Fibroblast of skin of scalp (primary cell): ENCODE results near the gene GRK5.

Experiments used
- DNase-seq: peaks from one replicate; pipeline ENCODE4 v3.0.0-alpha.2; 2013

The GRK5 gene

DNA sequence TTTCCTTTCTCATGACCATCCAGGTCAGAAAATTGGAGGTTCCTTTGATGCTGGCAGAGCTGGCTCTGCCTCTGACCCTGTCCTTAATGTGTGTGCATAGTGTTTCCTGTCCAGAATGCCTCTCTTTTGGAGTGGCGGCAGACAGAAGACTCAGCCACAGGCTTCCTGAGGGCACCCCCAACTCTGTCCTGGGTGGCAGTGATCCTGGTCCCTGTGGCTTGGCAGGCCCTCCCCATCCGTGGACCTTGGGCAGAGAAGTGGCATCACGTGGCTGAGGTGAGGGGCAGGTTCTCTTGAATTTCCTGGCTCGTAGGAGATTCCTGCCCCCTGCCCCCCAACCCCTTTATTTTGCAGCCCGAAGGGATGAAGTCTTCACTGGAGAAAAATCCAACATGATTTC lies 202.0 kb downstream of the GRK5 start:
- DNase-seq = no peak

DNA sequence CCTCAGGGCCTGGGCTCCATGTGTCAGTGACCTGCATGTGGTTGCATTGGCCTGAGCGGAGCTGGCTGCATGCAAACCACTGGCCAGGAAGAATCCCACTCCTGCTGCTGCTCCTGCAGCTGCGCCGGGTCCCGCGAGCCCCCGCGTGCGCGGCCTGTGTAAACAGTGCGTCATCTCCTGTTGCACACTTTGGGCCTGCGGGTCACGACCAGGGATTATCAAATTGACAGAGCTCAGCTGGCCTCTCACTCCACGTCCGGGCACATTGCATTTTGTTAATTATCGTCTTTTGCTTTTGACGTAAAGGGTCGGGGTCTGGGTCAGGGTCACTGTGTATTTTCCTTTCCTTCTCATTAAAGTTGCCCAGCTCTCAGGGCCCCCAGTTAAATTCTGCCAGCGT lies 202.5 kb downstream of the GRK5 start:
- DNase-seq = no peak

DNA sequence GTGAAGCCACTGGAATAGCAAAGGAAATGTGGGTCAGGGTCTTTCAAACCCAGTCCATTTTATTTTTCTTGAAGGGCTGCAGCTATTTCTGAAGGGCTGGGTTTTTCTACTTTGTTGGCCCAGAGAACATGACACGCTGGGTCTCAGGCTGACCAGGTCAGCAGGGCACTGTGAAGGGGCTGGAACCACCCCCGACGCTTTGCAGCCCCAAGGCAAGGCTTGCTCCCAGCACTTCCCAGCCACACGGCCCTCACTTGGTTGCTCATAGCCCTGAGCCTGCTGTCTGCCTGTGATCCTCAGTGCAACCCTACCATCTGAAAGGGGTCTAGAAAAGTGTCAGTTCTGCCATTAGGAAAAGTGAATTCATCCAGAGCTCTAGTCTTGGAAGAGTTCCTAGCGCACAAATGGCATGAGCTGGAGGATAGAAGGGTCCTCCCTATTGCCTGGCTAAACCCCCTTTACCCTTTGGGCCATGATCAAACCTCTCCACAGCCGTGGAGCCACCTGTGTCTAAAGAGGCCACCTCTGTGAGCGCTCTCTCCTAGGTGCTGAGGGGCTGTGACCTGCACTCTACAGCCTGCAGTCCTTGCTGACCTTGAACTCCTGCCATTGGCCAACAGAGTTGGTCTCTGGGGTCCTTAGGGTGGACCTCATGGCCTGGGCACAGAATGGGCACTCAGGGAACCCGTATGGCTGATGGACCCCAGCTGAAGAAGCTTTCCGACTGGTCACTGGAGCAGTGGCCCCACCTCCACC lies 203.2 kb downstream of the GRK5 start:
- no peak for DNase-seq

DNA sequence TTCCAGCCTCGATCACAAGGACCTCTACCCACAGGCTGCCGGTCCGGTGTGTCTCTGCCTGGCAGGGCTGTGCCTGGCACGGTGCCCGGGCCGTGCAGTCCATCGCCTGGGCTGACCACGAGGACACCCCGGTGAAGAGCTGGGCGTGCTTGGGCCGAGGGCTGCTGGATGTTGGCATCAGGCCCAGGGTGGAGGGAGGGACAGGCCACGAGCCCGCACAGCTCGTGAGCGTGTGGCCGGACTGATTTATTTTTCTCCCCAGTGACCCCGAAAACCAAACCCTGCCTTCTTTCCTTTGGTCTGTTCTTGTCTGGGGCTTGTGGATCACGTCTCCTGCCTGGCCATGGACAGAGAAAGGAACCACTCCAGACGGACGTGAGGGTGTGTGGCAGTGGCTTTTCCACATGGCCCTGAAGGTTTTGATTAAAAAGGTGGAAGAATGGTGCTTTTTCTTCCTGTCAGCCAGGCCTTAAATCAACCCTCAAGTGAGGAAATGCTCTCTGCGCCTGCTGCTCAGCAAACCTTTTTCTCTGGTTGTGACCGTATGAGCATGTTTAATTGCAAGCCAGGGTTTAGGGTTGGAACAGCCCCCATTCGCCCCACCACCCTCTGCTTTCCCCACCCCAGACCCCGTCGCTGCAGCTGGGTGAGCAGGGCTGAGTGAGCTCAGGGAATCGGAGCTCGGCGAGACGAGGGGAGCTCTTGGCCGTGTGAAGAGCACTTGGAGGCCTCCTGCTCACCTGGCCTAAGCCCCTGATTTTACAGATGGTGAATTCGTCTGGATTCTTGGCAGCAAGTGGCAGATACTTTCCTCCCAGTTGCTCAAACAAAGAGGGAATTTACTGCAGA lies 205.1 kb downstream of the GRK5 start:
- peak; percentile 20 for DNase-seq

DNA sequence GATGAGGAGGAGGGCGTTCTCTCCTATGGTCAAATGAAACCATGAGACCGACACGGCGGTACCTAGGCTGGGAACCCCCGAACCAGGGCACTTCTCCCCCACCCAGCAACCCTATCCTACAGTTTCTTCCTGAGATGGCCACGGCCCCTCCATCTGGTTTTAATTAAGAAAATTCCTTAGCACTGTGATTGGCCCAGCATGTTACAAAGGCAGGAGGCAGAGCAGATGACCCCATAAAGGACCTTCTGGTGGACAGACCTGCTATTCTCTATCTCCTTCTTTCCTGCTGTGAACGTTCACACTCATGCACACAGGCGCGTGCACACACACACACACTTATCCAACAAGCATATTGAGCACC lies 205.7 kb downstream of the GRK5 start:
- peak; percentile 62 for DNase-seq

DNA sequence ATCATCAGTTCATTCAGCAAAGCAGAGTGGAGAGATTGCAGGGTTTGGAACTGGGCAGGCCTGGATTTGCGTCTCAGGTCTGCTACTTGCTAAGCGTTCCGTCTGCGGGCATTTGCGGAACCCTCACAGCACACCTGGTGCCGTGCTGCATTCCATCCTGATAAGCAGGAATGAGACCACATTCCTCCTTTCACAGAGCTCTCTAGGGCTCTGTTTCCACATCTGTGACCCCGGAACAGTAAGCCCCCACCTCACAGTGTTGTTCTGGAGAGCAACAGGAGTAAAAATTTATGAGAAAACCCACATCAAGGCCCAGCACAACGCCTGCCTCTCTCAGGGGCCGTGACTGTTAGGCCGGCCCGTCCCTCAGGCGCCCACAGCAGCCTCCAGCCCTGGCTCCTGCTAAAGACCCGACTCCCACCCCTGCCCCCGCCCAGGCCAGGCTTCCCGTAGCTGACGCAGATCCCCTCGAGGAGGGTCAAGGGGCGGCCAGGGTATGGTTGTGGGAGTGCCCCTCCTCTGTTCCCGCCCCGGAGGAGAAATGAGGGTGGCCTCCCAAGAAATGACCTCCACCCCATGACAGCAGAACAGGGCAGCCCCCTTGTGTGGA lies 206.2 kb downstream of the GRK5 start:
- DNase-seq = no peak

DNA sequence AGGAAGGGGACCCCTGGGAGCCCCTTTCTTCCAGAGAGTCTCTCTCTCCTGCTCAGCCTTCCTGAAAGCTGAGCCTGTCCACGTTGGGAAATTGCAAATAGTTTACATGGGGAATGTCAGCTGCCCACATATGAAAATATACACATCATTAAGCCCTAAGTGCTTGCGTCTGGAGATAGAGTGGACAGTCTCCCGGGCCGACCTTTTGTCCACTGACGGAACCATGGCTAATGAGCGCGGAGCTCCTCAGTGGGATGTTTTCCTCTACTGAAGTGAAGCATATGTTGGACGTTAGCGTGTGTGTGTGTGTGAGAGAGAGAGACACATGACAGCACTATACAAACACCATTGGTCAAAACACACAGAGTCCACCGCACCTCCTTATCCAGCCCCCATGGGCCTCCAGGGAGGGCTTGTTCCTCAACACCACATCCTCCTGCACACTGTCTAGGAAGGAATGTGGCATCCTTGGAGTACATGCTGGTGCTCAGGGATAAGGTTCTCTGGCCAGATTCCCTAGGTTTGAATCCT lies 206.8 kb downstream of the GRK5 start:
- DNase-seq = peak; percentile 79

DNA sequence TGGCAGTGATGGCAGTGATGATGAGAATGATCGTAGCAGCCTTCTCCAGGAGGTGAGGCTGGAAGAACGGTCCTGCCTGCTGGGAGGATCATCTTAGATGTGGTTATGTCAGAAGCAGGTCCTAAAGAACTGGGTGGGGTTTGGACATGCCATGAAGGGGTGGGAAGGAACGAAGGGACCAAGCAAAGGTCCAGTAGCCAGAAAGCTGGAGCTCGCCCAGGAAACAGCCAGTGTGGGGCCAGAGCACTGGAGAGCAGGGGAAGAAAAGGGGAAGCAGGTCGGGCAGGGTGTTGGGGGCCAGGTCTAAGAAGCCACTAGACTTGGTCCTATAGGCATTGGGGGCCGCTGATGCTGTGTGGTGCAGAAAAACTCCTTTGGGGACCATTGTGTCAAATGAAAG lies 207.8 kb downstream of the GRK5 start:
- no peak for DNase-seq

DNA sequence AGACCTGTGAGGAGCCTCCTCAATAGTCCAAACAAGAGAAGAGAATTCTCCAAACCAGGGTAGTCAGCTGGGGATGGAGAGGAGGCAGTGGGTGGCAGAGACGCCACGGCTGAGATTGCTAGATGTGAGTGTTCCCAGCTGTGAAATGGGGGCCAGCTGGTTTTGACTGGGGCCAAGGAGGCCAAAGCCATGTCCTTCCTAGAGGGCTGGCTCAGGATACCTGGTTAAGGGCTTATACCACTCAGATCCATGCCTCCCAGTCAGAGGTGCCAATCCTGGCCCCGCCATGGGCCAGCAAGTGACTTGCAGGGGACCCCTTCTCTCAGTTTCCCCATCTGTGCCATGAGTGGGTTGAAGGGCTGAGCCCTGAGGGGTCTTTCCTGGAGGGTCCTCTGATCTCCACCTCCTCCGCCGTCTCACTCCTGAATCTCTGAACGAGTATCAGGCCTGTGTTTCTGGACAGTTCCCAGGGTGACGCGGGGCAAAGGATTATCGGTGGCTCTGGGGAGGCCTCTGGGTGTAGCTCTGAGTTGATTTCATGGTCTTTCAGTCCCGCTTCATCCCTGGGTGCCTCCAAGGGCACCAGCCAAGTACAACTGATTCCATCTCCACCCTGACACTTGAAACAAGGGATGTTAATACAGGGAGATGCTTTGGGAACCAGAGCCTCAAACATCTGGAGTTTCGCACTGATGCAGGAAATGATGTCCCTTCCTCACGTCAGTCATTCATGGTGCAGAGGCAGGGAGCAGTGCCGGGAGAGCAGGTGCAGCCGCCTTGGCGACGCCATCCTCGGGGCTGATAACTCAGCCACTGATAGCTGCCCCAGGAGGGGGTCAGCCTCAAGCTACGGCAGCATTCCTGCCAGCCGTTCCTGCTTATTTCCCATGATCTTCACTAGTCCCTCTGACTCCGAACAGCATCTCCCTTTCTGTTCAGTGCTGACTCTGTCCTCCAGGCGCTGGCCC lies 208.4 kb downstream of the GRK5 start:
- no peak for DNase-seq

DNA sequence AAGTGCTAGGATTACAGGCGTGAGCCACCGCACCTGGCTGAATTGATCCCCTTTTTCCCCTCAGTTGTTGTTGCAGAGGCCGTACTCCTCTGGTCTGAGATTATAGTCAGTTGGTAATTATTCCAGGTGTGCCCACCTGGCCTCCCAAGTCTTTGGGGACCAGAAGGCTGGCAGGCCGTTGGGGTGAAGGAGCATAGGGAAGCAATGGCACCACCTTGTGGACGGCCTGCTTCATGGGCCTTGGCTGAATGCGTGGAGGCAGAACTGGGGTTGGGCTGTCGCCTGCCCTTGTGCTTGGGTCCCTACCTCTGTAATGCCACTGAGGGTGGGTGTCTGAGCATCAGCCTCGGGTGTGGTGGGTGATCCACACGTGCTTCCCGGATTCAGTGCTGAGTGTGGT lies 209.5 kb downstream of the GRK5 start:
- DNase-seq = peak; percentile 55

DNA sequence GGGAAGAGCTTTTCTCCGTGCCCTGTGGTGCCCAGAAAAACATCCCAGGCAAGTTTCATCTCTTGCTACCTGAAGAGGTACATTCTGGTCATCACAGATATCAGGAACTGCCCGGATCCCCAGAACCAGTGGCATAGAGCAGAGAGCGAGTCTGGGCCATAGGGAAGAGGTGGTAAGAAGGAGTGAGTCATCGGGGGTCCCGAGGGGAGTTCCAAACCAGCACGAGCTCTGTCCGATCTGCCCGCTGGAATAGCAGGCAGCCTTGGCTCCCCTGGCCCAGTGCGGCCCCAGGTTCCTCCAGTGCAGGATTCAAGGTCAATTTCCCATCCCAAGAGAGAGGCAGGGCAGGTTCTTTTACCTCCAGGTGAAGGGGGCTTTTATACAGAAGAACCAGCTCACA lies 210.5 kb downstream of the GRK5 start:
- no peak for DNase-seq

DNA sequence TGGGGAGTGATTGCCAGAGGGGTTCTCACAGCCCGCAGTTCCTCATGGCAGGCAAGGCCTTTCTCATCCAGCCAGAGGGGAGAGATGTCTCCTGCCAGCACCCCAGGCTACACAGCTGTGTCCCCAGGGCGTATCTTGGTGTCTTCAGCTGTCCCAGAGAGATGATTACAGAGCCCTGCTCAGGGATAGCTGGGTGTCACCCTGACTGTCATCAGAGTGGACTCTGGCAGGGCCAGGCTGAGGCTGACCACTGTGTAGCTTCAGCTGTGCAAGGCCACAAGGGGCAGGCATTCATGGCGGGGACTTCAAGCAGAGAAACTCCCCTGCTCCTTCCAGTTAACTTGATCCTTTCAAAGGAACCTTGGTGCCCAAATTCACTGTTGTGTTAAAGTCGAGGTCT lies 211.0 kb downstream of the GRK5 start:
- DNase-seq = no peak

DNA sequence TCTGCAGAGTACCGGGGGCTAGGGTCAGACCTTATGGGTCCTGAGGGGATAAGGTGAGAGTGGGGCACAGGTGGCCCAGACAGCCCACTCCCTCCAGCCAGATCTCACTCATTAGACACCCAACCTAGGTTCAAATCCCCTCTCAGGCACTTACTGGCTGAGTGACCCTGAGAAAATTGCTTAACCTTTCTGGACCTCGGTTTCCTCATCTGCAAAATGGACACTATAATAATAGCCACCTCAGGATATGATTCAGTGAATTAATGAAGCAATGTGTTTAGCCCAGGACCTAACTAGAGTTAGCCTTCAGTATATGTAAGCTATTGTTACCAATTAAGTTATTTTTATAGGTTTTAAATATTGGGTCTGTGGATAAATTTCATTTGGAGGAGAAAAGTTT lies 212.6 kb downstream of the GRK5 start:
- DNase-seq = no peak

DNA sequence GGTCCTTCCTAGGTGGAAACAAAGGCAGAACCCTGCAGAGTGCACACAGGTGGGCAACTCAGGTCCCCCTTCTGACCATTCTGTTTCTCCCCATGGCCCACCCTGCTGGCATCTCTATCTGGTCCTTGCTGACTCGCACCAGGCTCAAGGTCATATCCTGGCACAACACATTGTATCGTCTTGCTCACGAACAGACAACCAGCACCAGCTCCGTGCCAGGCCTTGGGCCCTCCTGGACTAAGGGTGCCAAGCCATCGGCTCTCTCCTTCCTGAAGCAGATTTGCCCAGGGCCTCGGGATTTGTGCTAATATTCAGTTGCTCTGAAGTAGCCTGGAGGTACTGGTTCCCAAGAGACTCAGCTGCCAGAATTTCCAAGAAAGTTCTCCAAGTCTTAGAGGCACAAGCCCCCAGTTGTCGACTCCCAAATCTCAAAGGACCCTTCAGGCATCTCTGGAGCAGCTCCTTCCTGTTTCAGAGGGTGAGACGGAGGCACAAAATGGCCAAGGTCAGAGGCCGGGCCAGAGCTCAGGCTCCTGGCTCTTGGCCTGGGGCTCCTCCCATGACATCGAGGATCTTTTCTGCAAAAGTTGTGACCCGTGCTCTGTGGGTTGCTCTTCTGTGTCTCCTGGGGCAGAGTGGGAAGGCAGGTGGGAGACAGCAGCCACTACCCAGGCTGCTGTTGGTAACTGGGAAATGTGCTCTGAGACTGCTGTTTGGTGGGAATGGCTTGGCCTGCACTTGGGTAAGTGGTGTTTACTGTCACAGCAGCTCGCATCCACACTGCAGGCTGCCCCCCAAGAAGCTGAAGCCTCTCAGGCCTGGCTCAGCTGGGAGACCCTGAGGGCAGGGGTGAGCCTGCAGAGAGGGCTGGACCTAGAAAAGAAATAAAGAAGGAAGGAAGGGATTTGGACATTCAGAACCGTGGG lies 213.8 kb downstream of the GRK5 start:
- DNase-seq = no peak

DNA sequence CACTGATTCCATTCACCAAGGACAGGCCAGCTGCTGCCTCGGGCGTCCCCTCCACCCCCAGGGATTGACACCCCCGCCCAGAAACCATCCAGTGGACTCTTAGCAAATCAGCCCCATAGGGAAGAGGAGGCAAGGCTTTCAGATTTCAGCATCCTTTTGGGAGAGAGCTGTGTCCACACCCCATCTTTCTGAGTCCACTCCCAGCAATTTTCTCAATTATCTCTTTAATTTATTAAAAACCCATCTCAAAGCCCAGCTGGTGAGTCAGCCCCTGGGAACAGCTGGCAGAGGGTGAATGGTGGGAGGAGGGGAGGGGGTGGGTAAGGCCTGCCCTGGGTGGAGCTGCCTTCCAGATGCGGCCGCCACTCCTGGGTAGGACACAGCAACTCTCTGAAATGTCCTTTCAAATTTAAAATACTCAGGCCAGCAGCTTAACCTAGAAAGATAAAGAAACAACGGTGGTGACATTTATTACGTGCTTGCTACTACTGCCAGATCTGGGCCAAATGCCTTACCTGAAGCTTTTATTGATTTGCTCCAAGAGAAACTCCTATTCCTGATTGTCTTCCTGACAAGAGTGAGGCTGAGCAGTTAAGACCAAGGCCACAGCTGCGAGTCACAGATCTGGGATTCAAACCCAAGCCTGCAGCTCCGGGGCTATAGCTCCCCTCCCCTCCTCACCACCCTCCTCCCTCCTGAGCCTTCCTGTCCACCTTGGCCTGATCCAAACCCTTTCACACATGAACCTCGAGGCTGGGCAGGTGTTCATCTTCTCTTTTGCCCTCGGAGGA lies 214.7 kb downstream of the GRK5 start:
- peak; percentile 41 for DNase-seq

DNA sequence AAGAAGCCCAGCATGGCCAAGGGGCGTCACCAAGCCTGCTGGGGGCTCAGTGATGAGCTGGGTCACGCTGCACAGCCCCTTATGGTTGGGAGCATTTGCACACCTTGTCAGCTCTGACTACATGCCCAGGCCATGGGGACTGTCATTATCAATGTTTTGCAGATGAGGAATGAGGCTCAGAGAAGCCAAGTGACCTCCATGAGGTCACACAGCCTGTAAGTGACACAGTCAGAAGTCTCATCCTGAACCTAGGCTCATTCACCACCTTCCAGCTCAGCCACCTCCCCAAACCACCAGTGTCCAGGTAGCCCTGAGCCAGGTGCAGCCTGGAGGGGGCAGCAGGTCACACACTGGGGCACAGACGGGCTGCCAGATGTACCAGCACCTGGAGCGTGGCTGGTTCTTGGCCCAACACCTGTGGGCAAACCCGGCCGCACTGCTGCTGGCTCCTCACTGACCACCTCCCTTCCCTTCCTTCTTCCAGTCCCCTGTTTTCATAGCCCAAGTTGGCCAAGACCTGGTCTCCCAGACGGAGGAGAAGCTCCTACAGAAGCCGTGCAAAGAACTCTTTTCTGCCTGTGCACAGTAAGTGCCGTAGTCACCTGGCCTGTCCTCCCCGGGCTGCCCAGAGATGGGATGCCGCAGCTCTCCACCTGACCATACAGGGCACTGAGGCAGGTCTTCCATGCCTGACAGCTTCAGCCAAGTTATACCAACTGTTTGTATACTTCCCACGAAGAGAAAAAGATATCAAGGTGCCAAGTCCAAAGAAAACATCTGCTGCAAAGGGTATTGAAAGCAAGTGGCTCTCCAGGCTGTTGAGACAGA lies 215.5 kb downstream of the GRK5 start:
- DNase-seq = no peak

DNA sequence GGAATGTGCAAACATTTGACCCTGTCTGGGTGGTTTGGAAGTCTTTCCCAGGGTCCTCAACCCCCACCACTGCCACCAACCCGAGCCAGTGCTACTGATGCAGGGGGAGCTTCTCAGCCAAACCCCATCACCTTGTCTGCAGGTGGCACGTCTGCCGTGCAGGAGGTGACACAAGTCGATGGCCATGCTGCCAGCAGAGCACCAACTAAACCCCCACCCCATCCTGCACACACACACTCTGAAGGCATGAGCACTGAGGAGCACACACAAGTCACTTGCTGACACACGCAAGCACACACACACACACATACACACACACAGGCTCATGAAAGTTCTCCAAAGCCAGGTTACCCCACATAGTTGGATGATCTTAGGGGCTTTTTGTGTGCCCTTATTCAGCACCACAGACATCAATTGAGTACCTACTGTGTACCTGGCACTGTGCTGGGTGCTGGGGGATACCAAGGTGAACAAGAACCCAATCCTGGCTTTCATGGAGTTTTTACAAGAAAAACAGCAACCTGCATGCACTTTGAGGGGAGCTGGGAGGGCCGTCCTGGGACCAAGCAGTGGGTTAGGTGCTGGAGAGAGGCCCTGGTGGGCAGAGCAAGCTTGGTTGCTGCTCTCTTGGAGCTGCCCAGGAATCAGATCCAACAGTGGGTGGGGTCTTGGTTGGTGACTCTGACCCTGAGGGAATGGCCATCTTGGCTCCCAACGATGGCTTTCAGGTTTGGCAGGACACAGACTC lies 216.3 kb downstream of the GRK5 start:
- DNase-seq = no peak

DNA sequence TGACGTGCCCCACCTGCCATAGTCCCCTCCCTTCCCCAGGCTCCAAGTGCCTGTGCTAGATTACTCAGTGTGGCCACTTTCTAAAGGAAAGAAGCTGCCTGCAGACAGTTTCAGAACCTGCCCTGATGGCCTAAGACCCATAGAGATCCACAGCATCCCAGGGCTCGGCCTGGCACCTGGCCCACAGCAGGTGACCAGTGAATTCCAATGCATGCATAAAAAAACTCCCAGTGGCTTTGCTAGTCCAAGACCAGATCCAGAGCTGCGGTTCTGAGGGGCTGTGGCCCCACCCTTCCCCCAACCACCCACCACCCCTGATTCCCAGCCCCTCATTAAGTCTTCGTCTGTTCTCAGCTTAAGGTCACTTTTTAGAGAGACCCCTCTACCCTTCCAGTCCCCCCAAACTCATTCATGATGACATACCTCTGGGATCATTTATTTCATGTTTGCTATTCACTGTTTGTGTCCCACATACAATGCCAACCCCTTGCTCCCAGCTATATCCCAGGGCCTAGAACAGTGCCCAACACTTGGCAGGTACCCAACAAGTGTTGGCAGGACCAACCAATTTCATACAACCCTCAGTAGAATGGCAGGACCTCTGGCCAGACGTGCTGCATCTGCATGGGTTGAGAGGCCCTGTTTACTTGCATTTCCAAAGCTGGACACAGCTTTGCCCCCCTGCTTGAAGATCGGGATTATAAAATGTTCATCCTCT lies 217.0 kb downstream of the GRK5 start:
- no peak for DNase-seq
